ENCODE measurements around the gene TIA1. TPM values are rescaled to one million over a fixed set of nuclear protein-coding genes. Genes with fewer than 3 reads are reported as not detected.
"Not testable (repeated sequence)": the region's sequence is repeated elsewhere in the genome, so short reads cannot be mapped to it uniquely, and the experiment has no call there.

Gene TIA1
- total RNA-seq, 4 donors from 2014 or later: 45.1 to 134 (median 78.0) TPM

DNA sequence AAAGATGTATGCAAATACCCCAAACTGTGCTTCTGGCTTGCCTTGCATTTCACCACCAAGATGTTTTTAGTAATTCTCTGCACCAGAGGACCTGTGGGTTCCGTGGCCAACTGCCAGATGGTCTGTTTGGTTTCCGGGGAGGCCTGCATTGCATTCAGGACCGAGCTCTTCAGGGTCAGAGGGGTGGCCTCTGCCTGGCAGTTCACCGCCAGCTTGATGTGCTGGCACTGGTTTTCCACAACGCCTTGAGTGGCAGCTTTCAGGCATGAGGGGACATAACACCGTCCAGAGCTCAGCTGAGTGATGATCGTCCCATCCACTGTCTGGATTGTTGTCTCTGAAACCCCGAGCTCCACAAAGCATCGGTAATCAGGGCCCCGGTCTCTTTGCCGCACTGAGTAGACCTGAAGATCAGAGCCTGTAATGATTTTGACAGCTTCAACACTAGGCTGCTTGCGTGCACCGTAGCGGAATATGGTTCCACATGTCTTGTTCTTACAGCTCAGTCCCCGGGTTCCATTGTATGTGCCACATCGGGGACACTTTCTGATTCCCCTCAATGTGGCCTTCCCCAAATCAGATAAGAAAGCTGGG is 67.0 kb downstream of the TIA1 start:
- H3K4me3 ChIP-seq: no peak overlapping the region
- no peak for ATAC-seq
- no peaks in the 10 kb centered on the region for H3K27me3 ChIP-seq
- no peaks in the 10 kb centered on the region for H3K9me3 ChIP-seq
- H3K4me1 ChIP-seq: no peaks in the 10 kb centered on the region
- no peak for TF ChIP-seq EP300 (IDR thresholded peaks at IDR 0.05)
- H3K27ac ChIP-seq: no peak overlapping the region
- 88 to 100% methylated on average over 6 to 9 of the region's 16 CpGs for WGBS, 2 donors (ENCODE audit: low coverage in 1 of 2)
- peaks cover 0 to 63% of the 10 kb centered on the region in 2 donors for H3K36me3 ChIP-seq

DNA sequence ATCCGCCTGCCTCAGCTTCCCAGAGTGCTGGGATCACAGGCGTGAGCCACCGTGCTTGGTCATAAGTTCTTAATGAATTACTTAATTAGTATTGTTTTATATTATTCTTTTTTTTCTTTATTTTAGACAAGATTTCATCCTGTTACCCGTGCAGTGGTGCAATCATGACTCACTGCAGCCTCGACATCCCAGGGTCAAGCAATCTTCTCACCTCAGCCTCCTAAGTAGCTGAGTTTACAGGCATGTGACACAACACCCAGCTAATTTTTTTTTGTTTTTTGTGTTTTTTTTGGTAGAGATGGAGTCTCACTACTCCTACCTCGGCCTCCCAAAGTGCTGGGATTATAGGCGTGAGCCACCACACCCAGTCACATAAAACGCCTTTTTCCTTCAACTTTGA is 74.9 kb downstream of the TIA1 start:
- no peak for ATAC-seq
- Histone ChIP-seq H3K27me3 (no peaks in the 10 kb centered on the region), H3K27ac (no peak overlapping the region), H3K36me3 (peaks cover 0 to 97% of the 10 kb centered on the region in 2 donors), H3K4me3 (no peak overlapping the region), H3K9me3 (no peaks in the 10 kb centered on the region), H3K4me1 (no peaks in the 10 kb centered on the region)
- 89 to 94% methylated on average over 7 to 8 of the region's 8 CpGs for WGBS, 2 donors (ENCODE audit: low coverage in 1 of 2)
- no peak for TF ChIP-seq POLR2A (IDR thresholded peaks at IDR 0.05)
- no peak for TF ChIP-seq EP300 (IDR thresholded peaks at IDR 0.05)
- TF ChIP-seq, protein P1, sequence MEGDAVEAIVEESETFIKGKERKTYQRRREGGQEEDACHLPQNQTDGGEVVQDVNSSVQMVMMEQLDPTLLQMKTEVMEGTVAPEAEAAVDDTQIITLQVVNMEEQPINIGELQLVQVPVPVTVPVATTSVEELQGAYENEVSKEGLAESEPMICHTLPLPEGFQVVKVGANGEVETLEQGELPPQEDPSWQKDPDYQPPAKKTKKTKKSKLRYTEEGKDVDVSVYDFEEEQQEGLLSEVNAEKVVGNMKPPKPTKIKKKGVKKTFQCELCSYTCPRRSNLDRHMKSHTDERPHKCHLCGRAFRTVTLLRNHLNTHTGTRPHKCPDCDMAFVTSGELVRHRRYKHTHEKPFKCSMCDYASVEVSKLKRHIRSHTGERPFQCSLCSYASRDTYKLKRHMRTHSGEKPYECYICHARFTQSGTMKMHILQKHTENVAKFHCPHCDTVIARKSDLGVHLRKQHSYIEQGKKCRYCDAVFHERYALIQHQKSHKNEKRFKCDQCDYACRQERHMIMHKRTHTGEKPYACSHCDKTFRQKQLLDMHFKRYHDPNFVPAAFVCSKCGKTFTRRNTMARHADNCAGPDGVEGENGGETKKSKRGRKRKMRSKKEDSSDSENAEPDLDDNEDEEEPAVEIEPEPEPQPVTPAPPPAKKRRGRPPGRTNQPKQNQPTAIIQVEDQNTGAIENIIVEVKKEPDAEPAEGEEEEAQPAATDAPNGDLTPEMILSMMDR (IDR thresholded peaks at IDR 0.05): no peak
- no peak for TF ChIP-seq POLR2AphosphoS5 (IDR thresholded peaks at IDR 0.05)

DNA sequence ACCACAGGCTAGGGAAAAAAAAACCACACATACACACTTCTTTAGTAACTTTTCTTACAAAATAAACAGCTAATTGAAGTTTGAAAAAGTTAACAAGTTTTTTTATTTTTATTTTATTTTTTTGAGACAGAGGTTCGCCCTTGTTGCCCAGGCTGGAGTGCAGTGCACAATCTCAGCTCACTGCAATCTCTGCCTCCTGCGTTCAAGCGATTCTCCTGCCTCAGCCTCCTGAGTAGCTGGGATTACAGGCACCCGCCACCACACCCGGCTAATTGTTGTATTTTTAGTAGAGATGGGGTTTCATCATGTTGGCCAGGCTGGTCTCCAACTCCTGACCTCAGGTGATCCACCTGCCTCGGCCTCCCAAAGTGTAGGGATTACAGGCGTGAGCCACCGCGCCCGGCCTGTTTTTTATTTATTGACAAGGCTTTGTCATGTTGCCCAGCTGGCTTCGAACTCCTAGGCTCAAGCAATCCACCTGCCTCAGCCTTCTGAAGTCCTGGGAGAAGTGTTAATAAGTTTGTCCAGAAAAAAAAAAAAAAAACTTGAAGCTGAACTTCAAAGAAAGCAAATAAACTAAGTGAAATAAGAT is 78.7 kb downstream of the TIA1 start:
- WGBS, 2 donors (ENCODE audit: low coverage in 1 of 2): 90 to 100% methylated on average over 7 to 10 of the region's 11 CpGs
- H3K9me3 ChIP-seq, H3K4me1 ChIP-seq, H3K27ac ChIP-seq, ATAC-seq, H3K4me3 ChIP-seq, H3K27me3 ChIP-seq: not testable (repeated sequence)
- peaks cover 0 to 97% of the 10 kb centered on the region in 2 donors for H3K36me3 ChIP-seq

DNA sequence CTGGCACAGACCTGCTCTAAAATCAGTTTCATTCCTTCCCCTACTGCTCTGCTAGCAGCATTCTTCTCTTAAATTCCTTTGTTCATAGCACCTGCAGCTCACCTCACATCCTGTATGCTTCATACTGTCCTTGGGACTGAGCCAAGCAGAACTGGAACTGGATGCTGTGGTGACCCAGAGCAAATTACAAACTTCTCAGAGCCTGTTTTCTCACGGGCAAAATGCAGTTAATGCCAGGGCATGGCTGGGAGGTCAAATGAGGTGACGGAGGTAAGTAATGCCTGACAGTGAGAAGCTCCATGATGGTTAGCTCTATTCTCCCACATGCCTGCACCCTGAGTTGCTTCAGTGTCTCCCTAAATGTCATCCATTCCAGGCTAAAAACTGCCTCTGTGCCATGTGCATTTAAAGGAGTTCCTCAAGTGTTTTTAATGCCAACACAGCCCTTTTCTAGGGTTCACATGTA is 87.3 kb downstream of the TIA1 start:
- no peaks in the 10 kb centered on the region for H3K4me1 ChIP-seq
- H3K4me3 ChIP-seq: no peak overlapping the region
- 68 to 75% methylated on average over 2 of the region's 2 CpGs for WGBS, 2 donors (ENCODE audit: low coverage in 1 of 2)
- peaks cover 0 to 98% of the 10 kb centered on the region in 2 donors for H3K36me3 ChIP-seq
- no peak for ATAC-seq
- H3K9me3 ChIP-seq: no peaks in the 10 kb centered on the region
- H3K27ac ChIP-seq: no peak overlapping the region
- H3K27me3 ChIP-seq: no peaks in the 10 kb centered on the region
- TF ChIP-seq, protein P1 (IDR thresholded peaks at IDR 0.05): no peak

DNA sequence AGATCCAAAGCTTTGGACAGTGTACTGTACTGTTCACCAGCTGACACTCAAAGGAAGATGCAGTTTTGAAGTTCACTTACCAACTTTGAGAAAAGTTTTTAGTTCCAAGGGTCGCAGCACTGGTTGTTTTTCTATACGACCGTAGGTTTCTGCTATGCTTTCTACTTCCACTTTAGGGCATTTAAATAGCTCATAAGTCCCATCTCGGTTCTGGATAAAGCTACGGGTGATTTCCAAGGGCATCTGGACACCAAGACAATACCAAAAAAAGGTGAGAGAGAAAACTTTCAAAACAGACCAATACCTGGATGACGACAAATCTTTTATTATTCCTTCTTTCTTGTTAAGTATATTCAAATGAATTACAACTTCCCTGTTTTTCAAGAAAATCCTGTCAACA is 87.9 kb downstream of the TIA1 start:
- no peak overlapping the region for H3K27ac ChIP-seq
- H3K9me3 ChIP-seq: no peaks in the 10 kb centered on the region
- WGBS, 2 donors (ENCODE audit: low coverage in 1 of 2): 81 to 88% methylated on average over 6 of the region's 6 CpGs
- peaks cover 0 to 93% of the 10 kb centered on the region in 2 donors for H3K36me3 ChIP-seq
- no peak overlapping the region for H3K4me3 ChIP-seq
- H3K27me3 ChIP-seq: no peaks in the 10 kb centered on the region
- H3K4me1 ChIP-seq: no peaks in the 10 kb centered on the region
- no peak for TF ChIP-seq EP300 (IDR thresholded peaks at IDR 0.05)
- TF ChIP-seq, protein P1 (IDR thresholded peaks at IDR 0.05): no peak
- TF ChIP-seq POLR2AphosphoS5 (IDR thresholded peaks at IDR 0.05): no peak
- no peak for TF ChIP-seq POLR2A (IDR thresholded peaks at IDR 0.05)
- ATAC-seq: no peak

Small RNA genes lying within 50 kb of the gene (small RNA-seq; reads per million reads assigned to genes)
- gene AC016700.2: 0 reads per million in 4 donors
- 0 reads per million in 4 donors for gene MIR1285-2

Other genes with a start within 250 kb of the TIA1 start
- 100 to 1,000 TPM; 117 to 222 (median 167) TPM for gene PCBP1, start 161.2 kb downstream of the TIA1 start, total RNA-seq
- 10 to 100 TPM; 17.5 to 32.1 (median 23.2) TPM for gene C2orf42, start 57.6 kb downstream of the TIA1 start, total RNA-seq
- 100 to 1,000 TPM in 1 of 4 donors, 10 to 100 TPM in 3; 58.6 to 101 (median 75.3) TPM for gene PCYOX1, start 9.5 kb upstream of the TIA1 start, total RNA-seq
- gene SNRPG, start 45.1 kb upstream of the TIA1 start, total RNA-seq: 100 to 1,000 TPM in 2 of 4 donors, 10 to 100 TPM in 2; 64.4 to 139 (median 96.4) TPM
- 10 to 100 TPM; 17.9 to 33.0 (median 27.0) TPM for gene FAM136A, start 53.4 kb upstream of the TIA1 start, total RNA-seq